Adrenal gland (tissue), 12 donors: ENCODE results near the gene SPOCK3. TPM values are rescaled to one million over a fixed set of nuclear protein-coding genes. Genes with fewer than 3 reads are reported as not detected.

ENCODE experiments used
- DNase-seq, 7 donors: peaks; one replicate each; pipeline ENCODE4 v3.0.0-alpha.2; 2019 to 2020
- H3K27ac ChIP-seq, 5 donors: fragments of 200-600 bp; sonication (generic) in 4 of 5; 1 replicate in 3 of 5; 2 replicates in 2 of 5; pipeline versions ENCODE4 v1.5.1 to v1.8.0; 2016 to 2020; ENCODE audit warnings: mild to moderate bottlenecking in 1 of 5
- H3K27me3 ChIP-seq: fragments of 200-600 bp; 2 replicates; pipeline ENCODE4 v1.8.0; 2021
- H3K36me3 ChIP-seq, 2 donors: fragments of 200-600 bp; replicated peaks in 1 of 2; 1 replicate in 1 of 2; 2 replicates in 1 of 2; pipeline versions ENCODE4 v1.5.1 to v1.8.0; 2018 to 2022
- H3K4me1 ChIP-seq, 2 donors: fragments of 200-600 bp; replicated peaks in 1 of 2; 1 replicate in 1 of 2; 2 replicates in 1 of 2; pipeline versions ENCODE4 v1.5.1 to v1.8.0; 2018 to 2021
- H3K4me3 ChIP-seq, 4 donors: fragments of 200-600 bp; sonication (generic) in 3 of 4; one replicate each; pipeline ENCODE4 v1.5.1; 2016 to 2018
- H3K9me3 ChIP-seq, 3 donors: fragments of 200-600 bp; sonication (generic) in 1 of 3; replicated peaks in 1 of 3; 1 replicate in 2 of 3; 2 replicates in 1 of 3; pipeline versions ENCODE4 v1.5.1 to v1.8.0; 2016 to 2021
- CTCF ChIP-seq, 6 experiments: fragments of 450-650 bp in 4 of 6; fragments of 200-600 bp in 2 of 6; sonication (generic) in 1 of 6; IDR thresholded peaks; 1 replicate in 5 of 6; 2 replicates in 1 of 6; pipeline versions ENCODE4 v1.5.1 to v1.8.0; 2016 to 2021; ENCODE audit warnings: antibody characterized with exemption in 6 of 6, mild to moderate bottlenecking in 2 of 6, moderate library complexity in 1 of 6
- POLR2A ChIP-seq, 2 donors: fragments of 450-650 bp; IDR thresholded peaks; one replicate each; pipeline ENCODE4 v1.6.1; 2017; ENCODE audit warnings: antibody characterized with exemption in 2 of 2, mild to moderate bottlenecking in 2 of 2, moderate library complexity in 1 of 2
- WGBS, 4 donors: extraction: QIAGEN DNeasy Blood & Tissue Kit in 2 of 4; methylation state at CpG; one replicate each; pipeline versions ENCODE4 v1.1.5 to v1.1.7; 2013 to 2017; 5-methylcytosine and 5-hydroxymethylcytosine counted together
- intact Hi-C, 2 donors: fragments of 100-400 bp; cut with DNase I; formaldehyde crosslinking; loops; one replicate each; pipeline versions ENCODE4 v1.14.1 to v1.15.0; 2022 to 2023
- polyA plus RNA-seq, 3 donors: library from polyadenylated mRNA; stranded (reverse); fragments of 200-250 nt in 2 of 3; fragments of 350-450 nt in 1 of 3; fragmentation: Illumina TruSeq in 1 of 3; extraction: RNeasy Lipid Tissue Mini Kit (QIAGEN cat#74804) in 1 of 3; gene quantifications; one replicate each; pipeline ENCODE4 v1.2.3, GENCODE V29; 2013 to 2014
- small RNA-seq, 2 donors: library from RNA; depleted of rRNA; stranded (forward); fragments of <200 nt; gene quantifications; one replicate each; pipeline ENCODE3, GENCODE V24; 2016
- total RNA-seq, 9 donors: library from RNA; depleted of rRNA in 4 of 9; stranded (reverse); fragments of >200 nt in 4 of 9; fragments of 120-200 nt in 1 of 9; fragmentation: NEBNext Ultra II Directional in 1 of 9; extraction: Animal tissue kit (Norgen Biotek cat#: 25700) in 1 of 9; gene quantifications; one replicate each; pipeline versions ENCODE4 v1.1.0 to v1.2.4, GENCODE V29; 2013 to 2023
- donor health status: healthy with polysubstance abuse.
- donor health status: Bipolar disorder and iron deficiency.
- donor health status: DM: yes; HTN: yes; CAD: no.
- donor health status: DM: no; HTN: no; CAD: no.
- donor health status: DM: no; HTN: no; CAD: no.
- donor health status: DM: yes; HTN: yes; CAD: no.

The SPOCK3 gene
- total and polyA plus RNA-seq, 12 donors: 0.18 to 30.3 (median 3.0) TPM; not detected in 1

DNA sequence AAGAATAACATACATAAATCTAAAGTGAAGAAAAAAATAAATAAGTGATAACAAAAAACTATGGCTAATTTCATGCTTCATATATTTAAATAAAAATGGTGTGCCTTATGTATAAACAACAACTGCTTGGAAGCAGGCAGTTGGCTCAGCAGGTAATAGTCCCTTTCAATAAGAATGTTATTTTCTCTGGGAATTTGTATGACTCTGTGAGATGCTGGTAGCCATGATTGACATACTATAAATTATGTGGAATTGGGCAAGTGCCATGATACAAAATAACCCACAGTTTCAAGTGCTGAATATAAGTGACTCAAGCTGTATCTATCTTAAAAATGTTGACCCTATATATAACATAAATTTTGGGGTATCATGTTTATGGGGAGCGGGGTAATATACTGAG is 546.5 kb downstream of the SPOCK3 start:
- no peaks in the 10 kb centered on the region for H3K9me3 ChIP-seq
- intact Hi-C loops: no loop called here
- 71 to 100% (median 92%) methylated on average over 1 of the region's 1 CpG for WGBS, 4 donors
- H3K4me3 ChIP-seq: no peak overlapping the region
- no peaks in the 10 kb centered on the region for H3K4me1 ChIP-seq
- H3K27me3 ChIP-seq: no peaks in the 10 kb centered on the region
- DNase-seq: no peak
- no peaks in the 10 kb centered on the region for H3K36me3 ChIP-seq
- H3K27ac ChIP-seq: no peak overlapping the region
- TF ChIP-seq POLR2A (IDR thresholded peaks at IDR 0.05) (no peak), CTCF (IDR thresholded peaks at IDR 0.05) (no peak)

Small RNAs within 50 kb of the gene (small RNA-seq; reads per million reads assigned to genes)
- gene RNA5SP171: 0.24 to 0.25 reads per million in 2 donors
